Spleen (tissue), 11 donors: ENCODE measurements around the gene FOSB. TPM values are rescaled to one million over a fixed set of nuclear protein-coding genes. Genes with fewer than 3 reads are reported as not detected.

Experiments
- DNase-seq: peaks from one replicate; pipeline ENCODE4 v3.0.0-alpha.2; 2020
- H3K27ac ChIP-seq, 8 donors: fragments of 200-600 bp; sonication (generic) in 7 of 8; 1 replicate in 4 of 8; 2 replicates in 4 of 8; pipeline versions ENCODE4 v1.5.0 to v1.8.0; 2016 to 2021; ENCODE audit warnings: inconsistent platforms in 4 of 8, mild to moderate bottlenecking in 4 of 8, moderate library complexity in 1 of 8
- H3K27me3 ChIP-seq, 7 donors: fragments of 200-600 bp; sonication (generic) in 6 of 7; replicated peaks in 1 of 7; 1 replicate in 4 of 7; 2 replicates in 3 of 7; pipeline versions ENCODE4 v1.5.0 to v1.8.0; 2016 to 2021; ENCODE audit warnings: inconsistent platforms in 3 of 7, mild to moderate bottlenecking in 1 of 7
- H3K36me3 ChIP-seq, 6 donors: fragments of 200-600 bp; sonication (generic) in 5 of 6; 1 replicate in 4 of 6; 2 replicates in 2 of 6; pipeline versions ENCODE4 v1.5.0 to v1.8.0; 2016 to 2021; ENCODE audit warnings: inconsistent platforms in 2 of 6
- H3K4me1 ChIP-seq, 6 donors: fragments of 200-600 bp; sonication (generic) in 5 of 6; 1 replicate in 3 of 6; 2 replicates in 3 of 6; pipeline versions ENCODE4 v1.5.0 to v1.8.0; 2016 to 2021; ENCODE audit warnings: inconsistent platforms in 3 of 6
- H3K4me3 ChIP-seq, 8 donors: fragments of 200-600 bp; sonication (generic) in 7 of 8; 1 replicate in 4 of 8; 2 replicates in 4 of 8; pipeline versions ENCODE4 v1.5.0 to v1.8.0; 2016 to 2021; ENCODE audit warnings: inconsistent platforms in 4 of 8, mild to moderate bottlenecking in 4 of 8, moderate library complexity in 2 of 8
- H3K9me3 ChIP-seq, 8 donors: fragments of 200-600 bp; sonication (generic) in 7 of 8; 1 replicate in 4 of 8; 2 replicates in 4 of 8; pipeline versions ENCODE4 v1.5.0 to v1.8.0; 2016 to 2021; ENCODE audit warnings: inconsistent platforms in 4 of 8
- POLR2A ChIP-seq, 3 donors: fragments of 450-650 bp; IDR thresholded peaks; one replicate each; pipeline ENCODE4 v1.5.1; 2017; ENCODE audit warnings: antibody characterized with exemption in 3 of 3, mild to moderate bottlenecking in 1 of 3
- POLR2AphosphoS5 ChIP-seq, 3 donors: sonication (generic); formaldehyde crosslinking; IDR thresholded peaks; one replicate each; pipeline ENCODE4 v1.5.1; 2017; ENCODE audit warnings: antibody characterized with exemption in 3 of 3
- WGBS, 5 donors: extraction: QIAGEN DNeasy Blood & Tissue Kit in 3 of 5; methylation state at CpG; one replicate each; pipeline versions ENCODE4 v1.1.5 to v1.1.7; 2013 to 2018; 5-methylcytosine and 5-hydroxymethylcytosine counted together
- intact Hi-C: fragments of 100-400 bp; cut with DNase I; formaldehyde crosslinking; loops from one replicate; pipeline ENCODE4 v1.15.0; 2023; ENCODE audit warnings: low total_unique reads
- polyA plus RNA-seq, 3 donors: library from polyadenylated mRNA; stranded (reverse); fragments of 200-250 nt; gene quantifications; one replicate each; pipeline ENCODE4 v1.2.1, GENCODE V29; 2013
- total RNA-seq, 7 donors: library from RNA; depleted of rRNA in 3 of 7; stranded (reverse); fragments of >200 nt in 3 of 7; fragmentation: NEBNext Ultra II Directional in 4 of 7; extraction: Animal tissue kit (Norgen Biotek cat#: 25700) in 4 of 7; gene quantifications; one replicate each; pipeline versions ENCODE4 v1.1.0 to v1.2.1, GENCODE V29; 2016 to 2021
- TF ChIP-seq, protein P1 (sequence below), 11 experiments: fragments of 200-600 bp in 7 of 11; fragments of 450-650 bp in 4 of 11; sonication (generic) in 4 of 11; IDR thresholded peaks in 8 of 11; conservative IDR thresholded peaks in 3 of 11; 1 replicate in 7 of 11; 2 replicates in 4 of 11; pipeline versions ENCODE4 v1.4.0 to v1.8.0; 2016 to 2021; ENCODE audit warnings: antibody characterized with exemption in 11 of 11, inconsistent platforms in 4 of 11, mild to moderate bottlenecking in 1 of 11
- donor health status: healthy with polysubstance abuse.
- donor health status: DM: no; HTN: no; CAD: no; lungs with moderate emphysema.
- donor health status: DM: no; HTN: no; CAD: no.
- donor health status: Bipolar disorder and iron deficiency.
- donor health status: healthy.
- donor health status: DM: no; HTN: no; CAD: no.
- donor health status: DM: yes; HTN: yes; CAD: no.

The FOSB gene
- total and polyA plus RNA-seq, 10 donors: 0.42 to 41.7 (median 1.5) TPM

DNA sequence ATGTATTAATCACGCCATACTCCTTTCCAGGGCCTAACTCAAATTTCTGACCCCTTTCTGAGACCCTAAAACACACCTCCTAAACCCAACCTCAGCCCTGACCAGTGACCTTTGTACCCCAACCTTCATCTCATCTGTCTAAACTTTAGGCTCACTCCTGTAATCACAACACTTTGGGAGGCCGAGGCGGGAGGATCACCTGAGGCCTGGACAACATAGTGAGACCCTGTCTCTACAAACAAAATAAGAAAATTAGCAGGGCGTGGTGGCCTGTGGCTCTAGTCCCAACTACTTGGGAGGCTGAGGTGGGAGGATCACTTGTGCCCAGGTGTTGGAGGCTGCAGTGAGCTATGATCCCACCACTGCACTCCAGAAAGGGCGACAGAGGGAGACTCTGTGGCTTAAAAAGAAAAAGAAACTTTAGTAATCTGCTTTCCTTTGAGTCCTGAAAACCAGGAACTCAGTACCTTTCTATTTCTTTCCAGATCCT is 24.4 kb downstream of the FOSB start:
- peaks cover 0 to 11% (median 0%) of the 10 kb centered on the region in 6 donors for H3K36me3 ChIP-seq
- H3K4me1 ChIP-seq: peaks cover 15 to 46% (median 32%) of the 10 kb centered on the region in 6 donors
- WGBS, 5 donors: 85 to 96% (median 91%) methylated on average over 5 of the region's 5 CpGs
- H3K27ac ChIP-seq: peak overlapping the region in 1 of 8 donors; percentile 74
- no peak for DNase-seq
- no peaks in the 10 kb centered on the region for H3K9me3 ChIP-seq
- H3K27me3 ChIP-seq: peaks cover 0 to 51% (median 25%) of the 10 kb centered on the region in 7 donors
- TF ChIP-seq POLR2A (IDR thresholded peaks at IDR 0.05) (no peak), POLR2AphosphoS5 (IDR thresholded peaks at IDR 0.05) (no peak)
- TF ChIP-seq, protein P1, sequence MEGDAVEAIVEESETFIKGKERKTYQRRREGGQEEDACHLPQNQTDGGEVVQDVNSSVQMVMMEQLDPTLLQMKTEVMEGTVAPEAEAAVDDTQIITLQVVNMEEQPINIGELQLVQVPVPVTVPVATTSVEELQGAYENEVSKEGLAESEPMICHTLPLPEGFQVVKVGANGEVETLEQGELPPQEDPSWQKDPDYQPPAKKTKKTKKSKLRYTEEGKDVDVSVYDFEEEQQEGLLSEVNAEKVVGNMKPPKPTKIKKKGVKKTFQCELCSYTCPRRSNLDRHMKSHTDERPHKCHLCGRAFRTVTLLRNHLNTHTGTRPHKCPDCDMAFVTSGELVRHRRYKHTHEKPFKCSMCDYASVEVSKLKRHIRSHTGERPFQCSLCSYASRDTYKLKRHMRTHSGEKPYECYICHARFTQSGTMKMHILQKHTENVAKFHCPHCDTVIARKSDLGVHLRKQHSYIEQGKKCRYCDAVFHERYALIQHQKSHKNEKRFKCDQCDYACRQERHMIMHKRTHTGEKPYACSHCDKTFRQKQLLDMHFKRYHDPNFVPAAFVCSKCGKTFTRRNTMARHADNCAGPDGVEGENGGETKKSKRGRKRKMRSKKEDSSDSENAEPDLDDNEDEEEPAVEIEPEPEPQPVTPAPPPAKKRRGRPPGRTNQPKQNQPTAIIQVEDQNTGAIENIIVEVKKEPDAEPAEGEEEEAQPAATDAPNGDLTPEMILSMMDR (IDR thresholded peaks at IDR 0.05 in 8 of 11, conservative IDR thresholded peaks at IDR 0.05 in 3 of 11): no peak
- peak overlapping the region in 6 of 8 donors; percentile 25 to 65 (median 46) for H3K4me3 ChIP-seq
- intact Hi-C loops: no loop called here

DNA sequence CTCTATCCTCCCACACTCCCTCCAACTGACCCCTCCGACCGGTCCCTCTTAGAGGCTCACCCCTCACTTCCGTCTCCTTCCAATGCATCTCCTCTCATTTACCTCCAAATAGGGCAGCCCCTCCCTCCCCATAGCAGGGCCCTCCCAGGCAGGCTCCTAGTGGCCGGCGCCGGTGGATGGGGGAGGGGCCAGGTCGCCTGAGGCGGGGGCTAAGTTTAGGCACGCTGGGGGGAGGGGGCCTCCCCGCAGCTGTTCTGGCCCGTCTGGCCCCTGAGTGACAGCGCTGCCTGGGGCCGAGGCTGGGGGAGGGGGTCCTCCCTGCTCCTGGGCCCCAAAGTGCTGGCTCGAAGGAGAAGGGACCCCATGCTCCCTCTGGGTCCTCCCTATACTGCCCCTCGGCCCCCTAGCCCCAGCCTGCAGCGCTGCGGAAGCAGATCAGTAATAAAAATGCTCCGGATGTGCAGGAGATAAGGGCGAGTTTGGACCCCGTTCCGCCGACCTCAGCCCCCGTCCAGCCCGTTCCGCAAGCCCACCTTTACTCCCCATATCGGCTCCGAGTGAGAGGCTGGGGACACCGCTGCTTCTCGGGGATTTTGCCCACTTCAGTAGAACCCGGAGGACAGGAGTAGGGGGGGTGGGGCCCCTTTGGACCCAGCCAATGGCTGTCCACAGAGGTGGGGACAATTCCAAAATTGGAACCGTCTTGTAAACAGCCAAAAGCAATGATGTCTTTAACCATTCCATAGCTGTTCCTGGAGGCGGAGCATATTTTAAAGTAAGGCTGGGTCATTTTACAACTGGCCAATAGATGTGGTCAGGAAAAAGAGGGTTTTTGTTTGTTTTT is 25.1 kb downstream of the FOSB start:
- TF ChIP-seq POLR2AphosphoS5 (IDR thresholded peaks at IDR 0.05): peak; percentile 8 to 48 (median 25)
- no peak for TF ChIP-seq POLR2A (IDR thresholded peaks at IDR 0.05)
- H3K27me3 ChIP-seq: peaks cover 0 to 57% (median 25%) of the 10 kb centered on the region in 7 donors
- H3K27ac ChIP-seq: peak overlapping the region in 6 of 8 donors; percentile 43 to 74 (median 66)
- 2 to 6% (median 4%) methylated on average over 17 to 32 of the region's 32 CpGs for WGBS, 5 donors
- intact Hi-C loops: no loop called here
- H3K9me3 ChIP-seq: no peaks in the 10 kb centered on the region
- peaks cover 16 to 53% (median 39%) of the 10 kb centered on the region in 6 donors for H3K4me1 ChIP-seq
- peaks cover 0 to 11% (median 0%) of the 10 kb centered on the region in 6 donors for H3K36me3 ChIP-seq
- H3K4me3 ChIP-seq: peak overlapping the region; percentile 14 to 65 (median 42)
- no peak for DNase-seq

DNA sequence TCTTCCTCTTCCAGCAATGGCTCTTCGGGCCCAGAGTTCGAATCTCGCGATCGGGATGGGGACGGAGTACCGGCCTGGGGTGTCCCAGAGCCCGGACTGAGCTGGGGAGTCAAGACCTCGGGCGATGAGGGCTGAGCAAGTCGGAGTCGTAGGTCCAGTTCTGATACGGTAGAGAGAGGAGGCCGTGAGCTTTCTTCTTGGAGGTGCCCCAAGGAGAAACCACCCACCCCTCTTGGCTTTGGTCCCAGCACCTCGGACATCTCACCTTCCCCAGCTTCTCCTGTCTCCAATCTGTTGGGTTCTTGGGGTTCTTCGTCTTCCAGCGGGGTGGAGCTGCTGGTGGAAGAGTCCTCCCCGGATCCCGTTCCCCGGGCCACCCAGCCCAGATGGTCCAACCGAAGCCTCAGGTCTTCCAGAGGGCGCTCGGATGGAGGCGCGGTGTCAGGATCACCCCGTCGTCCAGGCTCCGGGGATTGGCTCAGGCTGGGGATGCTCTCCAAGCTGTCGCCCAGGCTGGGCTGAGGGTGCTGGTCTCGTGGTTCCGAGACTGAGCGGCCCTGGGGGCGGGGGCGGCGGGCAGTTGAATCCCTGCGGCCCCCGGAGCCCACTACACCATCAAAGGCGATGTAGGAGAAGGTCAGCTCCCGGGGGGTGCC is 26.6 kb downstream of the FOSB start:
- DNase-seq: no peak
- H3K9me3 ChIP-seq: no peaks in the 10 kb centered on the region
- H3K36me3 ChIP-seq: peaks cover 0 to 6% (median 0%) of the 10 kb centered on the region in 6 donors
- H3K4me1 ChIP-seq: peaks cover 31 to 68% (median 54%) of the 10 kb centered on the region in 6 donors
- H3K27me3 ChIP-seq: peaks cover 0 to 73% (median 37%) of the 10 kb centered on the region in 7 donors
- intact Hi-C loops: no loop called here
- 91 to 96% (median 94%) methylated on average over 20 to 39 of the region's 39 CpGs for WGBS, 5 donors
- peak overlapping the region in 1 of 8 donors; percentile 65 for H3K4me3 ChIP-seq
- TF ChIP-seq, protein P1 (IDR thresholded peaks at IDR 0.05 in 8 of 11, conservative IDR thresholded peaks at IDR 0.05 in 3 of 11): no peak
- no peak overlapping the region for H3K27ac ChIP-seq

DNA sequence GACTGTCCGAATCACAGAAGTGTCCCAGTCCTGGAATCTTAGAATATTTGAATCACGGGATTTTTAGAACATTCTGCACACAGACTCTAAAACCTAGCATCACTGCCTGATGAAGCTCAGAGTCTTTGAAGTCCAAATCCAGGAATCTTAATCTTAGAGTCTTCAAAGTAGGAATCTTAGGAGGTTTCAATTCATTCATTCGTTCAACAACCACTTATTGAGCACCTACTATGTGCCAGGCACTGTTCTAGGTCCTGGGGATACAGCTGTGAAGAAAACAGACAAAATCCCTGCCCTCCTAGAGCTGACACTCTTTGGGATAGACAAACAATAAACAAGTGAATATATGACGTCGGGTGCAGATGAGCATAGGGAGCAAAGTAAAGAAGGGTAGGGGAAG is 27.4 kb downstream of the FOSB start:
- Histone ChIP-seq H3K27ac (no peak overlapping the region), H3K9me3 (no peaks in the 10 kb centered on the region), H3K4me1 (peaks cover 31 to 76% (median 59%) of the 10 kb centered on the region in 6 donors), H3K4me3 (no peak overlapping the region), H3K27me3 (peaks cover 0 to 81% (median 43%) of the 10 kb centered on the region in 7 donors), H3K36me3 (peaks cover 0 to 6% (median 0%) of the 10 kb centered on the region in 6 donors)
- TF ChIP-seq, protein P1 (IDR thresholded peaks at IDR 0.05 in 8 of 11, conservative IDR thresholded peaks at IDR 0.05 in 3 of 11): no peak
- TF ChIP-seq POLR2A (IDR thresholded peaks at IDR 0.05): no peak
- TF ChIP-seq POLR2AphosphoS5 (IDR thresholded peaks at IDR 0.05): no peak
- 79 to 90% (median 87%) methylated on average over 5 of the region's 5 CpGs for whole genome bisulfite sequencing, 5 donors
- DNase-seq: no peak
- intact Hi-C loops: no loop called here
